GM18517 (cell line): ENCODE results near the gene LIF.
"Not testable (repeated sequence)": the region's sequence is repeated elsewhere in the genome, so short reads cannot be mapped to it uniquely, and the experiment has no call there.

ENCODE experiments used
- ATAC-seq: cut with Tn5 transposase; IDR thresholded peaks from one replicate; pipeline ENCODE4 v1.9.1; 2021; ENCODE audit warnings: mild to moderate bottlenecking, moderate library complexity; ENCODE audit not compliant: unreplicated experiment

LIF gene

DNA sequence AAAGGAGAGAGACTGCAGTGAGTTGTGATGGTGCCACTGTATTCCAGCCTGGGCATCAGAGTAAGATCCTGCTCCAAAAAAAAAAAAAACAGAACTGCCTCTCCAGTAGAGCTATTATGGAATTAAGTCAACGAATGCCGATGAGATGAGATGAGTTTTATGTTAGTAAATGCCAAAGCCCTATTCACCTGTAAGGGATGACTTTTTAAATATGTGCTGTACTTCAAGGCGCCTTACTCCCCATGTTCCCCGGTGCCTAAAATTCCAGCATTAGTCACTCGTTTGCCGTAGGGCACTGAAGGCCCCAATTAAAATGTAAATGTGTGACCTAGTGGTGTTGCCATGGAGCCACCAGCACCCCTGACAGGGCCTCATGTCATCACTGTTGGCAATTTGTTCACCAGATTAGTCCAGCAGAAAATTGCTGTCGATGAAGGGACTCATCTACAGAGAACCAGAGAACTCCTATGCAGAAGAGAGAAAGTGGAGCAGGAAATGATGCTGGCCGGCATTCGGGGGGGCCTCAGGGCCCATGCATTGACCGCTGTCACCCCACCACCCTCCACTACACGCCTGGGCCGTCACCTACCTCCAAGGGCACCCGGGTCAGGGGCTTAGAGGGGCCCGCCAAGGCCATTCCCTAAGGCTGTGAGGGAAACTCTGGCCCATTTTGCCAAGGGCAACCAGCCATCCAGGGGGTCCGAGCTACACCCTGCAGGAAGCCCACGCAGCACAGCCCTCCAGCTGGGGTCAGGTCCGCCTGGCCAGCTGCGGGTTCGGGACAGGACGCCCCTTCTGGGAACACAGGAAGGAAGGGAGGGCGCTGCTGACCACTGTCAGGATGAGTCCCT is 17.8 kb downstream of the LIF start:
- no peak for ATAC-seq

DNA sequence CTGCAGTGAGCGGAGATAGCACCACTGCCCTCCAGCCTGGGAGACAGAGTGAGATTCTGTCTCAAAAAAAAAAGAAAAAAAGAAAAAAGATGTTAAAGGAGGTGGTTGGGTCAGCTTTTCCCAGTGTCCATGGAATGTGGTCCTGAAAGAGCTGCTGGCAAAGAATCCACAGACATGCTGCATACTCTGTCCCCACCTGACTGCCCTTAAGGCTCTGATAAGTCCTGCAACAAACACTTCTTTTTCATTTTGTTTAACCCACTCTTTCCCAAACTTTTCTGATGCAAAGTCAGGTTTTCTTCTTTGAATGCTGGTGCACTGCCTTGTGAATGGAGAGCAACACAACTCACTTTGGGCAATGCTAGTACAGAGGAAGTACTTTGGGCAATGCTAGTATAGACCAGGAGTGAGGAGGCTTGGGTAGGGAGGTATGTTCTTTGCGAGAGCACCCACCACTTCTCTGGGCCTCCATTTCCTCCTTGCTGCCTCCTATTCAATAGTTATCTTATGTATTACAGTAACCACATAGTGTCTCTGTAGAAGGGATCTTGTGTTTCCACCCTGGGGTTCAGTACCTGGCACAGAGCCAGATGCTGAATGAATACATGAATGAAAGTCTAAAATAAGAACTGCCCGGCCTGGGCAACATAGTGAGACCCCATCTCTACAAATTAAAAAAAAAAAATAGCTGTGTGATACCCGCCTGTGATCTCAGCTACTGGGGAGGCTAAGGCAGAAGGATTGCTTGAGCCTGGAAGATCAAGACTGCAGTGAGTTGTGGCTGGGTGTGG is 18.9 kb downstream of the LIF start:
- ATAC-seq = no peak

GRCh38 chr22:30226192-30226832 is 20.2 kb downstream of the LIF start:
- ATAC-seq = no peak

- no peak for ATAC-seq
These were observed 21.2 kb downstream of the LIF start for GRCh38 chr22:30225220-30225927.

- no peak for ATAC-seq
These were observed 22.2 kb downstream of the LIF start for GRCh38 chr22:30224161-30224857.

- ATAC-seq = no peak
These were observed 23.3 kb downstream of the LIF start for GRCh38 chr22:30223303-30223702.

DNA sequence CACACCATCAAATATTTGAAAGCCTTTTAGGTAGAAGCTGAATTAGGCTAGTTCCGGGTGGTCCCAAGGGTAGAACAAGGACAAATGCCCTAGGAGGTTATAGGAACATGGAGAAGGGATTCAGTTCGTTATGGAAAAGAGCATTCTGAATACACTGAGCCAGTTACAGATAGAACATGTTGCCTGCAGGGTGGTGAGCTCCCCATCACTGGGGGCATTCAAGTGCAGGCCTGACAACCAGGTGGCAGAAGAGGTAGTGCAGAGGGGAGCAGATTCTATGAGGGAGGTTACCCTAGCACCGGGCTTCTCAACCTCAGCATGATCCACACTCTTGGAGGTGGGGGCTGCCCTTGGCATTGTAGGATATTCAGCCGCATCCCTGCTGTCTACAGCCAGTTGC is 24.2 kb downstream of the LIF start:
- ATAC-seq = no peak

- ATAC-seq = no peak
These were observed 25.2 kb downstream of the LIF start for GRCh38 chr22:30221121-30221992.

GRCh38 chr22:30220338-30221012 is 26.1 kb downstream of the LIF start:
- ATAC-seq = no peak

- no peak for ATAC-seq
These were observed 26.8 kb downstream of the LIF start for GRCh38 chr22:30219668-30220278.

GRCh38 chr22:30219049-30219654 is 27.4 kb downstream of the LIF start:
- no peak for ATAC-seq

GRCh38 chr22:30217698-30218560 is 28.6 kb downstream of the LIF start:
- ATAC-seq = no peak

DNA sequence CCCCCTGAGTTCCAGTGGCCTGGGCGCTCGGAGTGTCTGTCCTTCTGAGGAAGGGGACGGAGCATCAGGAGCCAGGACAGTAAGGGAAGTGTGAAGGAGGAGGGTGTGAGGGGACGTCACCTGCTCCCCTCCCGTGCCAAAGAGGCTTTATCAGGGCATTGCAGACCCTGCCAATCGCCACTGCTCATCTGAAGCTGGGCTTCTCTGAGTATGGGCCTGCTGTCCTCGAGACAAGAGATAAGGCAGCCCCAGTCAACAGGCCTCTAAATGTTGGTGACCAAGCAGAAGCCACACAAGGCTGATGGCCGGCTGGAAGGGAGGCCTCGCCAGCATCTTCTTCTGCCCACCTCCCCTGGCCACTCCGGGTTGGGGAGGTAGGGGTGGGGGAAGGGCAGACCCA is 29.8 kb downstream of the LIF start:
- ATAC-seq = no peak

GRCh38 chr22:30216272-30216671 is 30.3 kb downstream of the LIF start:
- ATAC-seq = not testable (repeated sequence)

- no peak for ATAC-seq
These were observed 31.7 kb downstream of the LIF start for GRCh38 chr22:30214703-30215407.

DNA sequence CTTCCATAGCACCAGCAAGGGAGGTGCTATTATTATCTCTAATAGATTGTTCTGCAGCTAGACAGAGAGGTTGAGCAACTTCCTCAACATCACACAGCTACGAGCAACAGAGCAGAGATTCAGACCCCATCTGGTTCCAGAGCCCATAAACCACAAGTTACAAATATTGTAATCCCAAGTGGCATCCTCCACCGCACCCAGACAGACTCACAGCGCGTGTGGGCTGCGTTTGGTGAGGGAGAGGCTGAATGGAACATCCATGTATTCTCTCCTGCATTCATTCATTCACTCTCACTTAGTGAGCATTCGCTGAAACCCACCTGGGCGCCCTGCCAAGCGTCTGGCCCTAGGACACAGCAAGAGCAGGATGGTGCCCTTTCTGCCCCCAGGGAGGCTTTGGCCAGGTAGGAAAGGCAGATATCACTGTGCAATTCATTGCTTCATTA is 33.5 kb downstream of the LIF start:
- ATAC-seq = no peak
